Mesothelial cell of epicardium (in vitro differentiated cells): ENCODE measurements around the gene DCST2. TPM values are rescaled to one million over a fixed set of nuclear protein-coding genes. Genes with fewer than 3 reads are reported as not detected.

Experiments used
- DNase-seq, 2 experiments: peaks; one replicate each; pipeline ENCODE4 v3.0.0; 2021; ENCODE audit warnings: low spot score in 2 of 2; ENCODE audit not compliant: unreplicated experiment in 2 of 2
- H3K27ac Mint-ChIP-seq: 2 replicates; pipeline ENCODE4 v1.8.0; 2021; ENCODE audit warnings: mixed read lengths
- H3K27me3 Mint-ChIP-seq: 2 replicates; pipeline ENCODE4 v1.8.0; 2021; ENCODE audit warnings: low read depth, mixed read lengths
- H3K36me3 Mint-ChIP-seq: 2 replicates; pipeline ENCODE4 v1.8.0; 2021; ENCODE audit warnings: mixed read lengths
- H3K4me1 Mint-ChIP-seq: 2 replicates; pipeline ENCODE4 v1.8.0; 2021; ENCODE audit warnings: mixed read lengths
- H3K4me3 Mint-ChIP-seq: 2 replicates; pipeline ENCODE4 v1.8.0; 2021; ENCODE audit warnings: mild to moderate bottlenecking, moderate library complexity, mixed read lengths
- H3K9me3 Mint-ChIP-seq: 2 replicates; pipeline ENCODE4 v1.8.0; 2021; ENCODE audit warnings: mixed read lengths
- CTCF ChIP-seq: fragments of 200-600 bp; sonication (generic); IDR thresholded peaks from one replicate; pipeline ENCODE4 v1.5.0; 2021; ENCODE audit warnings: antibody characterized with exemption; ENCODE audit not compliant: unreplicated experiment
- total RNA-seq: library from RNA; stranded (reverse); gene quantifications from 3 replicates; pipeline ENCODE4 v1.2.1, GENCODE V29; 2021

DCST2 gene
- total RNA-seq, 1 donor from 2014 or later: 1.8 TPM

GRCh38 chr1:155064832-155065429 is 31.4 kb upstream of the DCST2 start:
- no peaks in the 10 kb centered on the region for H3K9me3 Mint-ChIP-seq
- peaks cover 2% of the 10 kb centered on the region for H3K27me3 Mint-ChIP-seq
- peaks cover 35% of the 10 kb centered on the region for H3K4me1 Mint-ChIP-seq
- no peak for TF ChIP-seq CTCF
- no peak for DNase-seq
- H3K4me3 Mint-ChIP-seq: peak overlapping the region; percentile 76
- H3K27ac Mint-ChIP-seq: peak overlapping the region; percentile 87
- peaks cover 13% of the 10 kb centered on the region for H3K36me3 Mint-ChIP-seq

- peak overlapping the region; percentile 87 for H3K27ac Mint-ChIP-seq
- peak in 1 of 2 experiments; percentile 67 for DNase-seq
- peak overlapping the region; percentile 76 for H3K4me3 Mint-ChIP-seq
- H3K4me1 Mint-ChIP-seq: peaks cover 34% of the 10 kb centered on the region
- peaks cover 13% of the 10 kb centered on the region for H3K36me3 Mint-ChIP-seq
- H3K27me3 Mint-ChIP-seq: peaks cover 2% of the 10 kb centered on the region
- H3K9me3 Mint-ChIP-seq: no peaks in the 10 kb centered on the region
- no peak for TF ChIP-seq CTCF
Measured at GRCh38 chr1:155064111-155064831, 30.7 kb upstream of the DCST2 start.

- Mint-ChIP-seq H3K36me3 (peaks cover 10% of the 10 kb centered on the region), H3K4me3 (peak within 1 kb of the TSS; percentile 76), H3K27ac (peak within 1 kb of the TSS; percentile 87), H3K9me3 (no peaks in the 10 kb centered on the region), H3K27me3 (peaks cover 2% of the 10 kb centered on the region), H3K4me1 (peaks cover 34% of the 10 kb centered on the region)
- no peak for TF ChIP-seq CTCF
- DNase-seq: peak; percentile 82 to 85
Measured at GRCh38 chr1:155063550-155064110, 30.0 kb upstream of the DCST2 start, which contains the start of gene EFNA4. EFNA4 (plus strand) TSS chr1:155063740; CDS start chr1:155063824, 84 bp downstream.

- TF ChIP-seq CTCF: peak; percentile 91
- peak overlapping the region; percentile 76 for H3K4me3 Mint-ChIP-seq
- H3K9me3 Mint-ChIP-seq: no peaks in the 10 kb centered on the region
- peak overlapping the region; percentile 70 for H3K27ac Mint-ChIP-seq
- peaks cover 8% of the 10 kb centered on the region for H3K36me3 Mint-ChIP-seq
- H3K4me1 Mint-ChIP-seq: peaks cover 32% of the 10 kb centered on the region
- DNase-seq: peak in 1 of 2 experiments; percentile 89
- H3K27me3 Mint-ChIP-seq: peaks cover 2% of the 10 kb centered on the region
Measured at GRCh38 chr1:155062702-155063411, 29.3 kb upstream of the DCST2 start.

- Mint-ChIP-seq H3K9me3 (no peaks in the 10 kb centered on the region), H3K4me3 (peak overlapping the region; percentile 76), H3K27me3 (peaks cover 2% of the 10 kb centered on the region), H3K27ac (no peak overlapping the region), H3K36me3 (peaks cover 7% of the 10 kb centered on the region), H3K4me1 (peaks cover 32% of the 10 kb centered on the region)
- no peak for TF ChIP-seq CTCF
- DNase-seq: no peak
Measured at GRCh38 chr1:155062151-155062686, 28.6 kb upstream of the DCST2 start.
